M059J (cell line): Measurements from ENCODE around the gene EDDM13. TPM values are rescaled to one million over a fixed set of nuclear protein-coding genes. Genes with fewer than 3 reads are reported as not detected.
A peak's percentile ranks its signal among the peaks of the same experiment; 100 is the strongest.
"Not testable (repeated sequence)": the region's sequence is repeated elsewhere in the genome, so short reads cannot be mapped to it uniquely, and the experiment has no call there.

ENCODE experiments used
- DNase-seq: peaks from one replicate; pipeline ENCODE4 v3.0.0-alpha.2; 2012; ENCODE audit warnings: low read depth
- total RNA-seq: library from RNA; depleted of rRNA; stranded (reverse); fragments of >200 nt; shearing (Covaris generic); gene quantifications from 2 replicates; pipeline ENCODE4 v1.2.3, GENCODE V29; 2014; rRNA removed

The EDDM13 gene
- not detected in 2 replicates for total RNA-seq

DNA sequence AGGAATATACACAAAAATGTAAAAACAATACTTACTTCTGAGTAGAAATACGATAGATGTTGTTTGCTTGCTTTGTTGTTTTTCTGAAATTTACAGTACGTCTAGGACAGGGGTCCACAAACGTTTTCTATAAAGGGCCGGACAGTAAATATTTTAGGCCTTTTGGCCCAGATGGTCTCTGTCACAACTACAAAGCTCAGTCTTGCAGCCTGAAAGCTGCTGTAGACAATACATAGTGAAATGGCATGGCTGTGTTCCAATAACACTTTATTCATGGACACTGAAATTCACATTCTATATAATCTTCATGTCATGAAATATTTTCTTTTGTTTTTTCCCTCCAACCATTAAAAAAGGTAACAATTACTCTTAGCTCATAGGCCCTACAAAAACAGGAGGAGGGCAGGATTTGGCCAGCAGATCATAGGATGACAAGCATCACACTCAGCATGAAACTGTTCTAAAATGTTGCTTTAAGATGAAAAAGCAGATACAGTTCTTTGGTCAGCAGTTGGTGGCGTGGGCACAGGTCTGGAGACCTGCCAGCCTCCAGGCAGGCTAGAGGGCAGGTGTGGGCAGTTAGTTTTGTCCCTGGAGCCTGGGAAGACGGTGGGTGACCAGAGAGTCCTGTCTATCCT, at the start of gene EDDM13:
Gene EDDM13, plus strand, starts transcription at position 588 of the 638 bp plus-strand sequence. CDS start 87 bp downstream, outside the sequence.
- no peak for DNase-seq

DNA sequence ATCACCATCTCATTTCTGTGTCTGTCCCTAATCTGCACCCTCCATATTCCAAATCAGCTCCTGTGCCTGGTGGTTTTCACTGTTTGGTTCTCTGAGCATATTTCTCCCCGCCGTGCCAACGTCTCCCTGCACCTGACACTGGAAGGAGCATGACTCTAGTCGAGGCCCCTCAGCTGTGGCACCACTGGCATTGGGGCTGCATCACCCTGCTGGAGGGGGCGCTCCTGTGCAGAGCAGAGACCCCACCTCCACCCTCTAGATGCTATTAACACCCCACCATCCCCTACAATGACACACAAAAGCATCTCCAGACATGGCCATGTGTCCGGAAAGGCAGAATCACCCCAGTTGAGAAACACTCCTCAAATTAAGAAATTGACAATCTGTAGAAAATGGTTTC, 49.6 kb upstream of the EDDM13 start:
- DNase-seq: no peak

- no peak for DNase-seq
These were observed 49.1 kb upstream of the EDDM13 start for GRCh38 chr19:56223481-56223880.

DNA sequence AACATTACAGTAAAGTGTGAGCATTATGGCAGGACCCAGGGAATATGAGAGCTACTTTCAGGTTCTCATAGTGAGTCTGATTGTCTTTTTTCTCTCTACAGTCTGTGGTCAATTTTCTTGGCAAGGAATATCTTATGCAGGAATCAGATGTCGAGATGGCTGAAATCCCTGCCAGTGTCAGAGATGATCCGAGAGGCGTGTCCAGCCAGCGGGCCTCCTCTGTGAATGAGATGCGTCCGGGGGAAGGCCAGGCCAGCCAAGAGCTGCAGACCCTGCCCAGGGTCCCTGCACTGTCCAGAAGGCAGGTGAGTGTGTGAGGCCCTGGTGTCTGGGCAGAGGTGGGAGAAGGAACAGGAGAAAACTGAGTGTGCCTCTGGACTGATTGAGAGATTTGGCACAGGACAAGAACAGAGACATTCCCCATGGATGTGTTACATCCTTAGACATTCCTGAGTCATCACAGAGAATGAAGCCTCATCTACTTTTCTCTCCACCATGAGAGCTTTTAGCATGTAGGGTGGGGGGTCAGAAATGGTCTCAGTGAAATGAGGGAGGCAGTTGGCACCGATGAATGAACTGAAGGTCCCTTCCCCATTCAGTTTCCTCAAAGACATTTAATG, 27.3 kb upstream of the EDDM13 start:
- DNase-seq: peak; percentile 4

DNA sequence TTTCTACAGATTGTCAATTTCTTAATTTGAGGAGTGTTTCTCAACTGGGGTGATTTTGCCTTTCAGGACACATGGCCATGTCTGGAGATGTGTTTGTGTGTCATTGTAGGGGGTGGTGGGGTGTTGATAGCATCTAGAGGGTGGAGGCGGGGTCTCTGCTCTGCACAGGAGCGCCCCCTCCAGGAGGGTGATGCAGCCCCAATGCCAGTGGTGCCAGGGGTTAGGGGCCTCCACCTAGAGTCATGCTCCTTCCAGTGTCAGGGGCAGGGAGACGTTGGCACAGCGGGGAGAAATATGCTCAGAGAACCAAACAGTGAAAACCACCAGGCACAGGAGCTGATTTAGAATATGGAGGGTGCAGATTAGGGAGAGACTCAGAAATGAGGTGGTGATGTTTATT, 26.8 kb upstream of the EDDM13 start:
- DNase-seq: not testable (repeated sequence)

DNA sequence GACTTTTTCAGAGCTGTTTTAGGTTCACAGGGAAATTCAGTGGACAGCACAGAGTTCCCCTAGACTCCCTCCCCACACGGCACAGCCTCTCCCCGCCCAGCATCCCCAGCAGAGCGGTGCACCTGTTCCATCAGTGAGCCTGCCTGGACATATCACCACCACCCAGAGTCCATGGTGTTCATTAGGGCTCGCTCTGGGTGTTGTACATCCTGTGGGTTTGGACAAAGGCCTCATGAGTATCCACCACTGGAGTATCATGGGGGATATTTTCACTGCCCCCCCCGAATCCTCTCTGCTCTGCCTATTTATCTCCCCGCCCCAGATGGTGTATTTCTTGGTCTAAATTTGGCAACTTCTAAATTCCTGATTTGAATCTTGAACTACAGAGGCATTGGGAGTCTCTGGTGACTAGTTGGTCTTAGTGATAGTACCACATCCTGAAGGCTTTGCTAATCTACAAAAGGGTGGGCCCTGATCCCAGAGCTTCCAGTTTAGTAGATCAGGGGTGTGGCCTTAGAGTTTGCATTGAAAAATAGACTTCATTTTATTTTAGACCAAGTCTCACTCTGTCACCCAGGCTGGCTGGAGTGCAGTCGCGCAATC, 23.7 kb upstream of the EDDM13 start:
- not testable (repeated sequence) for DNase-seq

DNA sequence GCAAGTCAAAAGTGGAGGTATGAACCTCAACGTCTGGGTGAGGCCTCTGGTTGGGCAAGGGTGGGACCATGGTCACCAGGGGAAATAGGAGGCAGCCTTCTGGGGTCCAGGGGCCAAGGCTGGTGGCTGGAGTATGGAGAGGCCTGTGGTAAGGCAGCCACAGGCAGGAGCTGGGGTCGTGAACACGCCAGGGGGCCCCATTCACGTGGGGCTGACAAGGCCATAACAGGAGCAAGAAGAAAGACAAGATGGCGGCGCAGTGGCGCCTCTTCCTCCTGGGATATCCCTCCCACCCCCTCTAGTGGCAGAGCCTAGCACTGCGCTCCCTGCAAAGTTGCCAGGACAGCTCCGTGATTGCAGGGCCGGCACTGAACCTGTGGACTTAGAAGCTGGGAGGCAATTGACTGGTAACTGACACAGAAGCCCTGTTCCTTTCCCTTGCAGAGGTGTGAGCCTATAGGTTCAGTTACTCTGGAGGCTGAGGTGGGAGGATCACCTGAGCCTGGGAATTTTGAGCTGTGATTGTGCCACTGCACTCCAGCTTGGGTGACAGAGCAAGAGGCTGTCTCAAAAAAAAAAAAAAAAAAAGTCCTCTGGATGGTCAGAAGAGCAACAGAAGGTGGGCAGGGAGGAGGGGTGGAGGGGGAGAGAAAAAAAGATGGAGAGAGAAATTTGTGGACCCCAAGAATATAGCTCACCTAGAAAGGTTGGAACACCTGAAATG, 19.7 kb upstream of the EDDM13 start:
- peak; percentile 34 for DNase-seq

GRCh38 chr19:56253737-56254136, 18.8 kb upstream of the EDDM13 start:
- peak; percentile 53 for DNase-seq

DNA sequence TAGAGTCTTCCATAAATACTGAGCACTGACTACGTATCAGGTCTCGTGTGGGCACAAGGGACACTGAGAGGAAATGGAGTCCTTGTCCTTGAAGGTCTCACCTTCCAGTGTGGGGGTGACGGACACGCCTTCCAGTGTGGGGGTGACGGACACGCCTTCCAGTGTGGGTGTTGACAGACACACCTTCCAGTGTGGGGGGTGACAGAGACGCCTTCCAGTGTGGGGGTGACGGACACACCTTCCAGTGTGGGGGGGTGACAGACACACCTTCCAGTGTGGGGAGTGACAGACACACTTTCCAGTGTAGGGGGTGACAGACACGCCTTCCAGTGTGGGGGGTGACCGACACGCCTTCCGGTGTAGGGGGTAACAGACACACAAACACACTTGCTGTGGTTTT, 14.3 kb upstream of the EDDM13 start:
- DNase-seq: no peak

DNA sequence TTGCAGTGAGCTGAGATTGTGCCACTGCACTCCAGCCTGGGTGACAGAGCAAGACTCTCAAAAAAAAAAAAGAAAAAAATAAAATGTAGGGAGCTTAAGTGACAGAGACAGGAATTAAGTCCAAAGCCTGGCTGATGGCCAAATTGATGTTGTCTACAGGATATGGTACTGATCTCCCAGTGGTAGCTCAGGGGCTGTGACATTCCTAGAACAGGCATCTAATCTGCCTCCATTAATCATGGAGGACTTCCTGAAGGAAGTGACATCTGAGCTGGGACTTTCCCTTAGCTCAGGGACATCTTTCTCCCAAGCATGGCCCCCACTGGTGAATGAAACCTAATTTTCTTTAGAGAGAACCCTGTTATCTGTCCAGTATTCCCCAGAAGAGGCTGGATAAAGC, 11.4 kb upstream of the EDDM13 start:
- DNase-seq: peak; percentile 9

DNA sequence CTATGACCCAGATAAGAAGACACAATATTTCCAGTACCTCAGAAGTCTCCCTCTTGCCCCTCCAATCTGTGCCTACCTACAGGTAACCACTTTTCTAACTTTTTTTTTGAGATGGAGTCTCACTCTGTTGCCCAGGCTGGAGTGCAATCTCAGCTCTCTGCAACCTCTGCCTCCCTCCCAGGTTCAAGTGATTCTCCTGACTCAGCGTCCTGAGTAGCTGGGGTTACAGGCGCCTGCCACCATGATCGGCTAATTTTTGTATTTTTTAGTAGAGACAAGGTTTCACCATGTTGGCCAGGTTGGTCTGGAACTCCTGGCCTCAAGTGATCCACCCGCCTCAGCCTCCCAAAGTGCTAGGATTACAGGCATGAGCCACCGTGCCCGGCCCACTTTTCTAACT, 10.6 kb upstream of the EDDM13 start:
- not testable (repeated sequence) for DNase-seq

DNA sequence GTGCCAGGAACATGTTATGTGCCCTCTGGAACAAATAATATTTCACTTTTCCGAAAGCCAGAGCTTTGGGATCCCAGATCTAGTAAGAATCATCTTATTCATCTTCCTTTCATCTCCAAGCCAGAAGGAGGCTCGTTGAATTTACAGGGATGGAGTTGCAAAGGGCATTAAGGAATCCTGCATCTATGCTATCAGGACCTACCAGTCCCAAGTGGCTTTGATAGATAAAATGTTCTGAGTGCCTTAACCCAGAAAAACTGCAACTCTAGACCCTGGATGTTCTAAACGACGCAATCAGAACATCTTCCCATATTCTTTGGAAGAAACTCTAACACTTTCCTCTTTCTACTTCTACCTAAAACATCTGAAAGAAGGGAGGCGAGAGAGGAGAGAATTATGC, 9.2 kb upstream of the EDDM13 start:
- no peak for DNase-seq

DNA sequence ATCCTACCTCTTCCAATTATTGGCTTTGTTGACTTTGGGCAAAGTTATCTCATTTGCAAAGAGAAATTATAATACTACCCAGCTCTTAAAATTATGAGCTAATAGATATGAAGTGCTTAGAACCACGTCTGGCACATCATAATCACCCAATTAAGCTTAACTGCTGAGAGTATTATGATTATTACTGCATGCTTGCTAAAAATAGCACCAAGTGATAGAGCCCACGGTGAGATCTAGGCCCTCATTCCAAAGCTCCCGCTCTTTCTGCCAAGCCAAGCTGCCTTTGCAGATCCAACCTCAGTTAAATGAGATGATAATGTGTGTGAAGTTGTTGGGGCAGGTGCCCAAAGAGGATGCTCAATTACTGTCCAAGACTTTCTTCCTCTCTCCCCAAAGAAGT, 6.5 kb upstream of the EDDM13 start:
- no peak for DNase-seq

DNA sequence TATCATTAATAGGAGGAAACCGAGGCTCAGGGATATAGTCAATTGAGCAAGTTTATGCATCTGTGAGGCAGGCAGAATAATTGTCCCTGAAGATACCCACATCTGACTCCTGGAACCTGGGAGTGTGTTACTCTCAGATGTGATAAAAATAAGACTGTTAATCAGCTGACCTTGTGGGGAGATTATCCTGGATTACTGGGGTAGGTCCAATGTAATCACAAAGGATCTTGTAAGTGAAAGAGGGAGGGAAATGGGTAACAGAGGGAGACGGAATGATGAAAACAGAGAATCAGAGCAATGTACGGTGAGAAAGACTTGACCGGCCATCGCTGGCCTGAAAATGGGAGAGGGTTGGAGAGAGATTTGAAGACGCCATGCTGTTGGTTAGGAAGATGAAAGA, 3.2 kb upstream of the EDDM13 start:
- DNase-seq: no peak

DNA sequence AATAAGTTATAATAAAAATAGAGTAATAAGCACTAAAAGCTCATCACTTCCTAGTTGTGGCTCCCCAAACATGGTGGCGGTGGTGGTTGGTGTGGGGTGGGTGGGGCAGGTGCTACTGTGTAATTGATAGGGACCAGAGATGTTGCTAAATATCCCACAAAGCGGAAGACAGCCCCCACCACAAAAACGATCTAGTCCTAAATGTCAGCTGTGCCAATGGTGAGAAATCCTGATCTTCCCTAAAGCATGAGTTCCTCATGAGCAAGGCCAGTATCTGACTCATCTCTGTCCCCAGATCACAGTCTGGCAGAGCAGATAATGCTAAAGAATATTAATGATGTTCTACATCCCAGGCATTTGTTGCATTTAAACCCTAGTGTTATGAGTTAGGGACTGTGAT, 1.9 kb upstream of the EDDM13 start:
- DNase-seq: peak; percentile 8

GRCh38 chr19:56271151-56271550, 1.4 kb upstream of the EDDM13 start:
- no peak for DNase-seq

GRCh38 chr19:56273563-56274117, 1.1 kb downstream of the EDDM13 start:
- peak; percentile 56 for DNase-seq

DNA sequence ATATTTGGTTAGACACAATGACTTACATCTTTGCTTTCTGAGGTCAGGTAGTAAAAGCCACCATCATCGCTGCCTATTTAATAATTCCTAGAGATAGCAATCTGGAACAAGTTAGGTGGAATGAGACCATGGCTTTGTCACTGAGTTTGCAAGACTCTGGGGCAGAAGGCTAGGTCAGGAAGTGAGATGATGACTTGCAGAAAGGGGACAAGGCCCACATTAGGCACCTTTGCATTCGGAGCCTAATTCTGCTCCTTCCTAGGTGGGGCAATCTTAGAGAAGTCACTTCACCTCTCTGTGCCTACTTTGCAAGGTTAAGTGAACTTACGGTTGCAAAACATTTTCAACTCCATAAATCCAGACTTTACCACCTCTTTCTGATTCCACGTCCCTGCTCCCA, 10.3 kb downstream of the EDDM13 start:
- no peak for DNase-seq

GRCh38 chr19:56284746-56285145, 12.2 kb downstream of the EDDM13 start:
- no peak for DNase-seq

GRCh38 chr19:56290104-56290503, 17.6 kb downstream of the EDDM13 start:
- DNase-seq: no peak

GRCh38 chr19:56291867-56292266, 19.3 kb downstream of the EDDM13 start:
- DNase-seq: no peak

- peak; percentile 72 for DNase-seq
These were observed 22.0 kb downstream of the EDDM13 start for GRCh38 chr19:56294549-56294948.
